ENCODE results near the gene FMO5.

FMO5 gene

DNA sequence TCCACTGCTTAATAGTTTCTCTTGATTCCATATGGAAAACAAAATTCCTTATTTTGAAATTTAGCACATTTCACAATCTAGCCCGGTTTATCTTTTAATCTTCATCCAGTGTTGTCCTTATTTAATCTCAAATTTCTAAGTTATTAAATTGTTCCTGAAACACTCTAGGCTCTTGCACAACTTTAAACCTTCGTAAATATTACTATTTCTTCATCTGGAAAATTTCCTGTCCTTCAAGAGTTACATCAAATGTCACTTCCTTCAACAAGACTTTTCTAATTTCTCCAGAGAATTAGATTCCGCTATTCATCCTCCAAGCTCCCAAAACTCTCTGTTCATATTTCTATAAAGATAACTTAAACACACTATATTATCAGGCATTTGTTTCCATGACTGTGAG is 6.5 kb downstream of the FMO5 start:
- Histone ChIP-seq H3K36me3 (ENCODE audit: control insufficient read depth in 2 of 2, insufficient read depth in 1 of 2, low read length in 2 of 2) (no peaks in the 10 kb centered on the region), H3K4me1 (ENCODE audit: control insufficient read depth, insufficient read depth, low read length) (no peaks in the 10 kb centered on the region), H3K4me3 (ENCODE audit: low read depth, low read length) (no peak overlapping the region), H3K27ac (ENCODE audit: extremely low read depth, low read depth, low read length) (no peak overlapping the region), H3K9me3 (ENCODE audit: control insufficient read depth, insufficient read depth, low read depth, low read length) (no peaks in the 10 kb centered on the region)
- no peak for TF ChIP-seq ZNF658 (tag by site-specific recombination; IDR thresholded peaks at IDR 0.05)
- no peak for TF ChIP-seq TRIM28 (IDR thresholded peaks at IDR 0.05; ENCODE audit: borderline replicate concordance, low read length)
- TF ChIP-seq ZNF76 (tag by site-specific recombination; IDR thresholded peaks at IDR 0.05; ENCODE audit: borderline replicate concordance, low read depth) = no peak
- TF ChIP-seq, protein P1, sequence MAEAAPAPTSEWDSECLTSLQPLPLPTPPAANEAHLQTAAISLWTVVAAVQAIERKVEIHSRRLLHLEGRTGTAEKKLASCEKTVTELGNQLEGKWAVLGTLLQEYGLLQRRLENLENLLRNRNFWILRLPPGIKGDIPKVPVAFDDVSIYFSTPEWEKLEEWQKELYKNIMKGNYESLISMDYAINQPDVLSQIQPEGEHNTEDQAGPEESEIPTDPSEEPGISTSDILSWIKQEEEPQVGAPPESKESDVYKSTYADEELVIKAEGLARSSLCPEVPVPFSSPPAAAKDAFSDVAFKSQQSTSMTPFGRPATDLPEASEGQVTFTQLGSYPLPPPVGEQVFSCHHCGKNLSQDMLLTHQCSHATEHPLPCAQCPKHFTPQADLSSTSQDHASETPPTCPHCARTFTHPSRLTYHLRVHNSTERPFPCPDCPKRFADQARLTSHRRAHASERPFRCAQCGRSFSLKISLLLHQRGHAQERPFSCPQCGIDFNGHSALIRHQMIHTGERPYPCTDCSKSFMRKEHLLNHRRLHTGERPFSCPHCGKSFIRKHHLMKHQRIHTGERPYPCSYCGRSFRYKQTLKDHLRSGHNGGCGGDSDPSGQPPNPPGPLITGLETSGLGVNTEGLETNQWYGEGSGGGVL (tag by site-specific recombination; IDR thresholded peaks at IDR 0.05) = no peak
- TF ChIP-seq, protein P2, sequence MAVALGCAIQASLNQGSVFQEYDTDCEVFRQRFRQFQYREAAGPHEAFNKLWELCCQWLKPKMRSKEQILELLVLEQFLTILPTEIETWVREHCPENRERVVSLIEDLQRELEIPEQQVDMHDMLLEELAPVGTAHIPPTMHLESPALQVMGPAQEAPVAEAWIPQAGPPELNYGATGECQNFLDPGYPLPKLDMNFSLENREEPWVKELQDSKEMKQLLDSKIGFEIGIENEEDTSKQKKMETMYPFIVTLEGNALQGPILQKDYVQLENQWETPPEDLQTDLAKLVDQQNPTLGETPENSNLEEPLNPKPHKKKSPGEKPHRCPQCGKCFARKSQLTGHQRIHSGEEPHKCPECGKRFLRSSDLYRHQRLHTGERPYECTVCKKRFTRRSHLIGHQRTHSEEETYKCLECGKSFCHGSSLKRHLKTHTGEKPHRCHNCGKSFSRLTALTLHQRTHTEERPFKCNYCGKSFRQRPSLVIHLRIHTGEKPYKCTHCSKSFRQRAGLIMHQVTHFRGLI (tag by site-specific recombination; IDR thresholded peaks at IDR 0.05) = no peak
- TF ChIP-seq, protein P3, sequence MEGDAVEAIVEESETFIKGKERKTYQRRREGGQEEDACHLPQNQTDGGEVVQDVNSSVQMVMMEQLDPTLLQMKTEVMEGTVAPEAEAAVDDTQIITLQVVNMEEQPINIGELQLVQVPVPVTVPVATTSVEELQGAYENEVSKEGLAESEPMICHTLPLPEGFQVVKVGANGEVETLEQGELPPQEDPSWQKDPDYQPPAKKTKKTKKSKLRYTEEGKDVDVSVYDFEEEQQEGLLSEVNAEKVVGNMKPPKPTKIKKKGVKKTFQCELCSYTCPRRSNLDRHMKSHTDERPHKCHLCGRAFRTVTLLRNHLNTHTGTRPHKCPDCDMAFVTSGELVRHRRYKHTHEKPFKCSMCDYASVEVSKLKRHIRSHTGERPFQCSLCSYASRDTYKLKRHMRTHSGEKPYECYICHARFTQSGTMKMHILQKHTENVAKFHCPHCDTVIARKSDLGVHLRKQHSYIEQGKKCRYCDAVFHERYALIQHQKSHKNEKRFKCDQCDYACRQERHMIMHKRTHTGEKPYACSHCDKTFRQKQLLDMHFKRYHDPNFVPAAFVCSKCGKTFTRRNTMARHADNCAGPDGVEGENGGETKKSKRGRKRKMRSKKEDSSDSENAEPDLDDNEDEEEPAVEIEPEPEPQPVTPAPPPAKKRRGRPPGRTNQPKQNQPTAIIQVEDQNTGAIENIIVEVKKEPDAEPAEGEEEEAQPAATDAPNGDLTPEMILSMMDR (tag by site-specific recombination; IDR thresholded peaks at IDR 0.05) = no peak
- TF ChIP-seq ZNF792 (tag by site-specific recombination; IDR thresholded peaks at IDR 0.05) = no peak
- TF ChIP-seq ZNF555 (tag by site-specific recombination; conservative IDR thresholded peaks at IDR 0.05) = no peak
- TF ChIP-seq ZNF292 (tag by site-specific recombination; IDR thresholded peaks at IDR 0.05; ENCODE audit: borderline replicate concordance, low read depth) = no peak
- TF ChIP-seq ZNF529 (tag by site-specific recombination; IDR thresholded peaks at IDR 0.05; ENCODE audit: insufficient replicate concordance) = no peak
- no peak for TF ChIP-seq ZNF768 (tag by site-specific recombination; IDR thresholded peaks at IDR 0.05)
- TF ChIP-seq ZSCAN16 (tag by site-specific recombination; IDR thresholded peaks at IDR 0.05) = no peak
- no peak for TF ChIP-seq ZNF155 (tag by site-specific recombination; IDR thresholded peaks at IDR 0.05)
- TF ChIP-seq ZNF558 (tag by site-specific recombination; IDR thresholded peaks at IDR 0.05) = no peak
- TF ChIP-seq ZNF214 (tag by site-specific recombination; IDR thresholded peaks at IDR 0.05; ENCODE audit: borderline replicate concordance) = no peak
- ChIA-PET CTCF (interaction anchor here (0.8 kb wide), 1 partner anchor 61 kb away, joined by 3 read pairs; no protein-coding TSS in a partner anchor), POLR2A (no interaction called here)

DNA sequence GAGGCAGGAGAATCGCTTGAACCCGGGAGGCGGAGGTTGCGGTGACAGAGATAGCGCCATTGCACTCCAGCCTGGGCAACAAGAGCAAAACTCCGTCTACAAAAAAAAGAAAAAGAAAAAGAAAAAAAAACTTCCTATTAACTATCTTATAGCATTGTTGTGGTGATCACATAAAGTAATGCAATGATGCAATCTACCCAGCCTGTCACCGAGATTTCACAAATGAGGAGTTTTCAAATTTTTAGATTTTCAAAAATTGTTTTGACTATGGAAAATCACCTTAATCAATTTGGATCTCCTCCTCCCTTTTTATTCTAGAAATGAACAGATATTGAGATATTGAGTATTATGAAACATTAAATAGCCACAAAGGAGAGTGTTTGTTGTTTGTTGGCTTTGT is 8.0 kb downstream of the FMO5 start:
- Histone ChIP-seq H3K27ac (ENCODE audit: extremely low read depth, low read depth, low read length) (no peak overlapping the region), H3K36me3 (ENCODE audit: control insufficient read depth in 2 of 2, insufficient read depth in 1 of 2, low read length in 2 of 2) (no peaks in the 10 kb centered on the region), H3K9me3 (ENCODE audit: control insufficient read depth, insufficient read depth, low read depth, low read length) (no peaks in the 10 kb centered on the region), H3K4me1 (ENCODE audit: control insufficient read depth, insufficient read depth, low read length) (no peaks in the 10 kb centered on the region), H3K4me3 (ENCODE audit: low read depth, low read length) (no peak overlapping the region)
- POLR2A ChIA-PET = no interaction called here
- TF ChIP-seq ZNF311 (tag by site-specific recombination; IDR thresholded peaks at IDR 0.05; ENCODE audit: borderline replicate concordance) = no peak
- no peak for TF ChIP-seq KLF10 (tag by site-specific recombination; IDR thresholded peaks at IDR 0.05)
- TF ChIP-seq ZNF221 (tag by site-specific recombination; IDR thresholded peaks at IDR 0.05; ENCODE audit: borderline replicate concordance) = no peak
- CTCF ChIA-PET = interaction anchor here (0.7 kb wide), 1 partner anchor 26 kb away, joined by 5 read pairs; no protein-coding TSS in a partner anchor
